Stimulated activated CD4-positive, alpha-beta T cell treated with anti-CD3 and anti-CD28 coated beads, Interleukin-2, amount 100 ng/mL, for 48 hours (primary cell): ENCODE data around the gene SDF2L1.

Source experiments
- DNase-seq, 2 donors: peaks; one replicate each; pipeline ENCODE4 v3.0.0-alpha.2; 2020

SDF2L1 gene

DNA sequence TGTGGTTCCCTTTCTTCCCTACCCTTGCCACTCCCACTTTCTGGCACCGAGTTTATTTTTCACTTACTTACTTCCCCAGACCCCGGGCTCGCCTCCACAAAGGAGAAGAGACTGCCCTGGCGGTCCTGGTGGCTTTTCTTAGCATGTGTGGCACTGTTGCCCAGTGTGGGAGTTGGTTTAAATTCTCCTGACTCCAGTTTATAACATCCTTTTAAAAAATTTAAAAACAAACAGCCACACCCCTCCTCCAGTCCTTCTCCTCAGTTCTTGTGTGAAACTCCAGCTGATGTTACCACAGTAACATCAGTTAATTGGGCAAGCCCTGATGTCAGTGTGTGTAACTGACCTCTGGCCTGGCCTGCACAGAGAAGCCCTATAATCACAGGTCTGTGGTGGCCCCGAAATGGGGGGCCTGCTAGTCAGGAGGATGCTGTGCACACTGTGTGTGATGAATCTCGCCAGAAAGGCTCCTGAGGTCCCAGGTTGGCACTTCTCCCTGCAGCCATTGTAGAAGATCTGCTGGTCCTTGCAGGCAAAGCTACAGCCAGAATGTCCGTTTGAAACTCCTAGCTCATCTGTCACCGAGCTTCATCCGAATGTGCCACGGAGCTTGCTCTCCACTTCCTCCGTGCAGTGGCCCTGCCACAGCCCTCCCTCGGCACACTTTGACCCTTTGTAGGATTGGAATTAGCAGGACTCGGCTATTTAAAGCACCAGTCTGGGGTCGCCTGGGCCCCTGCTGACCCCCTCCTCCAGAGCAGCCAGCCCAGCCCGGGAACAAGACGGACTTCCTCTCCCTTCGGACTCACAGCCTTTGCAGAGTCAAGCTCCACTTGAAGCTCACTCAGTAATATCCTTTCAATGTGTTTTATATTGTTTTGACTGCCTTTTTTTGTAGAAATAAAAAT, 19.8 kb upstream of the SDF2L1 start:
- DNase-seq = no peak

DNA sequence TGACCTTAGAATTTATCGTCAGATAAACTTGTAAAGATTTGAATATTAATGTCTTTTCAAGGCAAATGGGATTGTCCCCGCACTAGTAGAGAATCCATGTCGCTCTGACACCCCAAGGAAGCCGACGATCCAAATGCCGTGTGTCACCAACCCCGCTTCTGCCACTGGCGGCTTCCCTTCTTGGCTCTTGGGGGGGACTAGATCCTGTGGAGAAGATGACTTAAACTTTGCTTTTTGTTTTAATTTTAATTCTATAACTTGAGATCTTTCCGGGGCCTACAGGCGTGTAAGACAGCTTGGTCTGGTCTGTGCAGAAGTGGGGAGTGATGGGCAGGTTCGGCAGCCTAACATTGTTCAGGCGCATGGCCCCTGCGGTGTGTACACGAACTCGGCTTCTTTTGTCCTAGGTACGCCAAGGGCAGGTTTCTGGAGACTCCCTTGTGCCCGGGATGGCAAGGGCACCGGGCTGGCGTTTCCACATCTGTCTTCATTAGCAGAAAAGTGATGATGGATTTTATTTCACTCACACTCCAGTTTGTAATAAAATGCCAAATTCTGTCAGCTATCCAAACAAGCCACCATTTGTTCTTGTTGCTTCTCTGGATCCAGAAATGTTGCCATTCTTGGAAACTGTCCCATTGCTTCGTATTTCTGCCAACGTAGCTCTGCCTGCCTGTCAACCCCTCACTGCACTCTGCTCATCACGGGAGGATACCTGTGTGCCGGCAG, 19.0 kb upstream of the SDF2L1 start:
- DNase-seq = no peak

DNA sequence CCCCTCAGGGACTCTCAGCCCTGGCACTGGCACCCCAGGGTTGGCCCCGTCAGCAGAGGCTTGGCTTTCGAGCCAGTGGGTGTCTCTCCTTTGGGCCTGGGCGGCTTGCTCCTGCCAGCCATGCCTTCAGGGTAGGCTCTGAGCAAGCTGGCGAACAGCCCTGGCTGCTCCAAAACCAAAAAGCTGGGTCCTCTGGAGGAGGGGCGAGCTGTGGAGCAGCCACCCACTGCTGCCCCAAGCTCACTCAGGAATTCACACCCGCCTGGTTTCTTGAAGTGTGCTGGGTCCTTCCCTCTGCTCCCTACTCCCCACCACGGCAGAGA, 18.5 kb upstream of the SDF2L1 start:
- no peak for DNase-seq

DNA sequence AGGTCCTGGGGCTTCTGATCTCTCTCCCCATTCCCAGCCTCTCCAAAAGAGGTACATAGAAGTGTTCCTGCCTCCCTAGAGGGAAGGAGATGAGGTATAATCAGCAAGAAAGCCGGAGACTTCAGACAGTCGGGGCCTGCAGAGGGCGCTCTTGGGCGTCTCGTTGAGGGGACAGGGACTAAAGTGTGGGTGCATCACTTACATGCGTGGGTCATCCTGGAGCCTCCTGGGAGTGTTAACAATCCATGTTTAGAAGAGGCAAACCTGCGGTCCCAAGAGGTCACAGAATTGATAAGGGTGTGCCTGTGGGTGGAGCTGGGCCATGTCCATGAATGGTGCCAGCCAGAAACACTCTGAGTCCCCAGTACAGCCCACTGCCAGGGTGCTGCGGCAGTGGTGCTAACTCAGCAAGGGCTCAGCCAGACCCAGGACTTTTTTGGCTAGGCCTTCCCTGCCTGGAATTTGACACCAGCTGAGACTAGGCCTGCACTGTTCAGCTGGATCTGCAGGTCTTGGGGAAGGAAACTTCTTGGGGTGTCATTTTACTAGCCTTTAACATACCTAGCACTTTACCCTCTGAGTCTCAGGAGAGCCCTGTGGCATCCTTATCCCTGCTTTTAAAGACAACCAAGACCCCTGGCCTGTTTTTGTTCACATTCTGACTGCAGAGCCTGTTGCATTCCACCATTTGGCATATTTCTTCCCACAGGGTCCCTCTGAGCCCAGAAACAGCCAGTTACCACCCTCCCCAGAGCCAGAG, 17.8 kb upstream of the SDF2L1 start:
- DNase-seq = peak; percentile 55

DNA sequence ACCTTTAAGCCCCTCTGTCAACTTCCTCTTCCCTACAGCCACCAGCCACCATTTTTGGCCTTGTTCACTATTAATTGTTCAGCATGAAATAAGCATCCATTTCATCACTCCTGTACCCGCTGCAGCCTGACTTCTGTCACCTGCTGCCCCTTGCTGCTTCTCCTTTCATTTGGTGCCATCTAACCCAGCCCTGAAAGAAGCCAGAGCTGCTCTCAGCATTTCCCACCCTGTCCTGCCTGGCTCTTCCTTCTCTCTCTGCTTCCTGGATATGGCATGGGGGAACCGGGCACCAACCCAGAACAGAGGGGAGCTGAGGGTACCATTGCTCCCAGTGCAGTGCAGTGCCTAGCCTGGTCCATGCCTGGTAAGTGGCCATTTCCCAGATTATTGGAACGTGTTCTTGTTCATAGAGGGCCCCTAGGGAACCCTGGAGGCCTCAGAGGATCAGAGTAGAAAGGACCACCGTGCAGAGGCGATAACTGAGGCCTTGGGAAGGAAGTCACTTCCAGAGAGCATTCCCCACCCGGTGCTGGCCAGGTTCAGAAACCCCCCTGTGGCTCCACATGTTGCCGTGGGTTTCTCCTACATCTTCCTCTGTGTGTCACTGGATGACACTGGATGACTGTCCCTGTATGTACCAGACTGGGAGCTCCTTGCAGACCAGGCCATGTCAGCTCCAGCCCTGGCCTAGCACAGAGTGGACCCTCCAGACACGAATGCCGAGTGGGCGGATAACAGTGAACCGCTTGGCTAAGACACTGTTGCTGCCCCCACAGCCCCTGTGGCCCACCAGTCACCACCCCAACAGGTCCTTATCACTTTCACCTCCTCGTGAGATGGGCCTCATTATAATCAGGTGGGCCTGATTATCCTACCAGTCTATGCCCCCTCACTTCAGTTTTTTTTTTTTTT, 17.0 kb upstream of the SDF2L1 start:
- no peak for DNase-seq

DNA sequence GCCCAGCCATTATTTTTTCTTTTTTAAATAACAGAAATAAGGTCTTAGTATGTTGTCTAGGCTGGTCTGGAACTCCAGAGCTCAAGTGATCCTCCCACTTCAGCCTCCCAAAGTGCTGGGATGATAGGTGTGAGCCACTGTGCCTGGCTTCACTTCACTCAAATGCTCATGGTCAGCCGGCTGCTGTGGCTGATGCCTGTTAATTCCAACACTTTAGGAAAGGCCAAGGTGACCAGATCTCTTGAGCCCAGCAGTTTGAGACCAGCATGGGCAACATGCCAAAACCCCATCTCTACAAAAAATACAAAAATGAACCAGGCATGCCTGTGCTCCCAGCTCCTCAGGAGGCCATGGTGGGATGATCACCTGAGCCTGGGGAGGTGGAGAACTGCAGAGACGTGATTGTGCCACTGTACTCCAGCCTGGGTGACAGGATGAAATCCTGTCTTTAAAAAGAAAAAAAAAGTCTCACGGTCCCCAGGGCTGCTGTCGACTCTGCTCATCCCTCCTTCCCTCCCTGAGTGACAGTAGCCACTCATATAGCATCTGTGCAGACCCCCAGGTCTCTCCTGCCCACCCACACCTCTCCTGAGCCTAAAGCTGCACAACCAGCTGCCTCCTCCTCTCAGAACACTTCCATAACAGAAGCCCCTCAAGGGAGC, 15.9 kb upstream of the SDF2L1 start:
- DNase-seq = no peak

DNA sequence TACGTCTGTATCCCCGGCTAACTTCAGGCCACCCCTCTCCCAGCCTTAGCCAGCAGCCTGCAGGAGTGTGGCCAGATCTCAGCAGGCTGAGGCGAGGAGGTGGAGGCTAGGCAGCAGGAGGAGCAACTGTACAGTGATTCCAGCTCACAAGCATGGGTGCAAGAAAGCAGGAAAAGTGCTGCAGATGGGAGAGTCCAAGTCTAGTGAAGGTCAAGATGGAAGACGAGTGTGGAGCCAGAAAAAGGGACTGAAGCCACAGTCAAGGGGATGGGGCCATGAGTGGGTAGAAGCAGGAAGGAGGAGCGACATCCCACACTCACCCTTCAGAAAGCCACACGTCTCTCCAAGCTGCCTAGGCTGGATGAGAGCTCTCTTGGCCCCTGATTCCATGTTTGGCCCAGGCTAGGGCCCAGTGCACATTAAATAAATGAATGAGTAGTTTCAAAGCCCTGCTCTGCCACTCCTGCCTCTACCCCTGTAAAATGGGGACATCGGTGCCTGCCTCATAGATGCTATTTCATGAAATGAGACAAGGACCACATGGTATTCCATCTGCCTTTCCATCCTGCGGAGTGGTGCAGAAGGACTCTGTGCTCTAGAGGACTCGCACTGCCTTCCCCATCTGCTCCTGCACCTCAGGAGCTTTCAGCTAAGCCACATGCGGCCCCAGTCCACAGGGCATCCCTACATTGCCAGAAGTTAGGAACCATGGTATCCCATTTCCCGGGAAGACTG, 15.2 kb upstream of the SDF2L1 start:
- no peak for DNase-seq

DNA sequence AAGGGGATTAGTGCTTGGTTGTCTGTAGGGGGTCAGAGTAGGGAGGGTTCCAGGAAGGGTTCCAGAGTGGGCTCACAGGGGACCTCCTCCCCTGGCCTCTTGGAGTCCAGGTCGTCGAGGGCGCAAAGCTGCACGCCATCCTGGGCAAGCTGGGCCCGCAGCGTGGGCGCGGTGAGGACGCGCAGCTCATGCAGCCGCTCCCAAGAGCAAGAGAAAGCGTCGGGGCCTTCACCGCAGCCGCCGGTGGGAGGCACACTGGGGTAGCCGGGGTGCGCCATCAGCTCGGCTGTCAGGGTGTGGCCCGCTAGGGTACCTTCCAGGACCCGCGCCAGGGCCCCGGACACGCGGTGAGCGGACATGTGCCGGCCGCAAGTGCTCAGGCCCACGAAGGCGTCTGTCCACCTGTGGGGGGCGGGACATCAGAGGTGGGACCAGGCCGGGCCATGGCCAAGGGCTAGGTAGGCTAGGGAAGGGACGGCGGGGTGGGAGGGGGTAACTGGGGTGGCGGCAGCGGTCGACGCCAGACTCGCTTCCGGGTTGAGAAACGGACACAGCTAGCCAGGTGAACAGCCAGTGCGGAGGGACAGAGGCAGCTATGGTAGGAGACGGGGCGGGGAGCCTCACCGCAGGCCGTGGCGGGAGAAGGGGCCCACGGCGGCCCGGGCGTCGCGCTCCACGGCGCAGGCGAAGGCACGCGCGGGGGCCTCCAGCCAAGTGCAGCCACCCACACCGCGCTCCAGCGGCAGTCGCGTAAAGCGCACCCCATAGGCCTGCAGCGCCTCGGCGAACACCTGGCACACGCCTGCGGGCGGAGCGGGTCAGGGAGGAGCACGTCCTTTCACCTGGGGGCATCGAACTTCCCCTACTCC, 13.5 kb upstream of the SDF2L1 start:
- DNase-seq = no peak

DNA sequence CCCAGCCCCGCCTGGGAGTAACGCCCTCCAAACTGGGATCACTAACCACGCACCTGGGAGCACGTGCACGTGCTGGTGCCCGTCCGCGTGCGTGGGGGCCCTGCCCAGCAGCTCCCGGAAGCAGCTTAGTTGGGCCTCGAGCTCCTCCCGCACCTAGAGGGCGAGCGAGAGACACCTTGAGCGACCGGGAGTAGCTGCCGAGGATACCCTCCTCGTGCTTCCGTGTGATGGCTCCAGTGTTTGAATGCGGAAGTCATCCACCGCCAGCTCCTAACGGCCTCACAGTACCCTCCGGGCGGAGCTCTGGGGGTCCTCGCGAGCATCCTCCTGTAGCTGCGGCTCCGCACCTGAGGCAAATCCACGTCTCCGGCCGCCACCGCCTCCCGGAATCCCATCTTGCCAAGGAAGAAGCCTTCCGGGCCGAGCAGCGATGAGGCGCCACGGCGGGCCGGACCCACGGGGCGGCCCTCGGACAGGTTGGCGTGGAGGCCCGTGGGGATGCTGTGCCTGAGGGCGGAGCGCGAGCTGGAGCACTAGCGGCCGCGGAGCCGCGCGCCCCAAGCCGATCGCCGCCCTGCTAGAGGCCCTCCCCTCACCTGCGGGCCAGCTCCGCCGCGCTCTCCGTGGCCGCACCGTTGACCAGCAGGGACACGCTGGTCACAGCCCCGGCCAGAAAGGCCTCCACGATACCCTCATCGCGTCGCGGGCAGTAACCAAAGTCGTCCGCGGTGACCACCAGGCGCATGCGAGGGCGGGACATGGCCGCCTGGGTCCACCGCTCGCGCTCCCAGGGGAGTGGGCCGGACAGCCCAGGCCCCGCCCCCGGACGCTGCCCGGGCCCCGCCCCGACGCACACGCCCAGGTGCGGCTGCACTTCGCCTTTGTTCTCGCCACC, 12.6 kb upstream of the SDF2L1 start, which contains the start of gene YDJC:
Gene YDJC (minus strand): TSS at position 768 of the 895 bp plus-strand sequence. CDS start 8 bp downstream, at position 760.
- DNase-seq = peak; percentile 97

DNA sequence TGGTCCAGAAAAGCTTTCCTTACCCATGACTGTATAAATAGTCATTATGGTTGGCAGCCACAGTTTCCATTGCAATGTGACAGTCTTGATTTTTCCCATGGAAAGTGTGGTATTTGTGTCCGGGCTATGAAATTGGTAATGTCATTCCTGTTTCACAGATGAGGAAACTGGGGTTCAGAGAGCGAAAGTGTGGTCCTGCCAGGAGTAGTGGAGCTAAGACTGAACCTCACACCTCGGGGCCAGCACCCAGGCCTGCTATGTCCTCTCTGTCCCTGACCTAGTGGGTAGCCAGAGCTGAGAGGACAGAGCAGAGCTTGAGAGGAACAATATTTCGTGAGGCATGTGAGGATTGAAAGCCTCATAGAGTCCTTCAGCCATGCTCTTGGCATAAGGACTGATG, 11.1 kb upstream of the SDF2L1 start:
- DNase-seq = no peak

DNA sequence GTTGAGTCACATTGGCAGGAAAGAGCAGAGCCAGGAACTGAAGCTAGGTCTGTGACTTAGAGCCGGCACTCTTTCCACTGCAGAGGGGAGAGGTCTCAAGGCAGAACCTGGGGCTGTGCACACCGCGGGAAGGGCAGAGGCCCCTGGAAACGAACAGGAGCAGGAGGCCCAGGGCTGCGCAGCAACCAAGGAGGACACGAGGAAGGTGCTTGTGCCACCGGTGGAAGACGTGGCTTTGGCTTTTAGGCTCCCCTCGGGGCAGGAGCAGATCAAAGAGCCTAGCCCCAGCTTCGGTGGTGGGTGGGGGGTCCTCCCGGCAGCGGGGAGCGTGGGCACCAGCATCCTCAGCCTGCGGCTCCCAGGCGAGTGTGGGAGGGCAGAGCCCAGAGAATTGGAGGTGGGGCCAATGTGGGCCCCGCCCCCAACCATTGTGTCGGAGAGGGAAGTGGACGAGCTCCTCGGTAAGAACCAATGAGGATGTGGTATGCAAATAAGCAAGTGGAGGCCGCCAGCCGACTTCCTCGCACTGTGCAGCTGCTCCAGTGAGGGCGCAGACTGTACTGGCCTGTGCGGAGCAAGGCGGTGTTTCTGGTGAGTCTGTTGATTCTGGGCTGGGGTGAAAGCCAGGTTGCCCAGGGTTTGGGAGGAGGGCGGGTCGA, 9.7 kb upstream of the SDF2L1 start, which contains the start of gene CCDC116:
Gene CCDC116 (plus strand): TSS at position 524 of the 659 bp plus-strand sequence. CDS start 422 bp downstream, outside the sequence.
- peak in 1 of 2 donors; percentile 63 for DNase-seq

DNA sequence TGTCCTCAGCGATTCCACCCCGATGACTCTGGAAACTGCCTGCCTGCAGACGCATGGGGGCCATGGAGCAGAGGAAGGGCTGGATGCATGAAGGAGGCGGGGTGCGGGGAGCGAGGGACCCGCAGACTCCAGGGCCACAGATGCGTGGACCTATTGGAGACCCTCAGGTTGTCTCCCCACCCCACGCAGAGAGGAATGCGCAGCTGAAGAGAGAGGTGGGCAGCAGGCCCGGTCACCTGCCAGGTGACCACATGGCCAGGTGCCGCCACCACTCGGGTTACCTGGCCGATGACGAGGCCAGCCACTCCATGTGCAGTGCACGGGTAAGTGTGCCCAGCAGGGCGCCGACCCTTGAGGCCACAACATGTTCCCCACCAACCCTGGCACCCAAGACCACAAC, 9.2 kb upstream of the SDF2L1 start:
- no peak for DNase-seq

DNA sequence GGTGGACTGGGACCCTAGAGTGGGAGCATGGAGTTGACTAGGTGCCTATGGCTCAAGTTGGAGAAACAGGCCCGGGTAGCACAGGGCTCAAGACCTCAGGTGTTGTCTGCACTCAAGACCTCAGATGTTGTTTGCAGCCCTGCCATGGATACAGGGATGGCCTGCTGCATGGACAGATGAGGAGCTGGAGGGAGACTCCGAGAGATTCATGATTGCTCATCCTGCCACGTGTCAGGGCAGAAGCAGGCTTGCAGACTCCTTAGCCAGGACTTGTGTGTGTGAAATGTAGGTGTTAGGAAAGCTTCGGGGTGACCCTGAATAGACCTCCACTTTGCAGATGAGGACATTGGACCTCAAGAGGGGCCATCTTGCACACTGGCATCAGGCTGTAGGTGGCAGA, 8.6 kb upstream of the SDF2L1 start:
- DNase-seq = no peak

DNA sequence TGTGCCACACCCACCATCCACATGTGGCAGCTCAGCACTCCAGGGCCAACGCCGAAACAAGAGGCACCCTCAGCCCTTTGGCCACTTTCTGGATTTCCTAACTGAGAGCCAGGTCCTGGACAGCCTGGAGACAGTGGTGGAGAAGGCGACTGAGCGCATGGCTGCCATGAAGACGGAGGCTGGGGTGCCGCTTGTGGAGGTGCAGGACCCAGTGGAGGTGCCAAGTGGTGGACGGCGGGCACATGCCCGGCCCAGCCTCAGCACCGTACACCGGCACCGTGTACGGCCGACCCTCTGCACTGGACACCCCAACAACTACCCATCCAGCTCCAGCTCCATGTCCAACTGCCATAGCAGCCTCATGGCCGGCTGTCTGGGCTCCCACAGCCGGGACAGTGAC, 8.0 kb upstream of the SDF2L1 start:
- DNase-seq = no peak

DNA sequence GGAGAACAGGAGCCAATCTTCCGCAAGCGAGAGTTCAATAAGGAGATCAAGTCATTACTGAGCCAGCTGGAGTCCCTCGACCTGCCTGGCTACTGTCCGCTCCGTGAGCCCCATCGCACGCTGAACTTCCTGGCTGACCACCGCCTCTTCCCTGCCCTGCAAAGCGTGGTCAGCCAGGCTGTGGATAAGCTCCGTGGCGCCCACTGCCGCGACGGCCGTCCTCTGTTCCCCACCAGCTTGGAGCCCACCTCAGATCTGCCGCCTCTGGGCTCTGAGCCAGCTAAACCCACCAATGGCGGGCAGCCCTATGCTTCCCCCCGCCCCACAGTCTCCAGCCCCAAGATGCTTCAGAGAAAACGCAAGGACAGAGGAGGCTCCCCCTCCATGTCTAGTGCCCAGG, 7.3 kb upstream of the SDF2L1 start:
- no peak for DNase-seq

DNA sequence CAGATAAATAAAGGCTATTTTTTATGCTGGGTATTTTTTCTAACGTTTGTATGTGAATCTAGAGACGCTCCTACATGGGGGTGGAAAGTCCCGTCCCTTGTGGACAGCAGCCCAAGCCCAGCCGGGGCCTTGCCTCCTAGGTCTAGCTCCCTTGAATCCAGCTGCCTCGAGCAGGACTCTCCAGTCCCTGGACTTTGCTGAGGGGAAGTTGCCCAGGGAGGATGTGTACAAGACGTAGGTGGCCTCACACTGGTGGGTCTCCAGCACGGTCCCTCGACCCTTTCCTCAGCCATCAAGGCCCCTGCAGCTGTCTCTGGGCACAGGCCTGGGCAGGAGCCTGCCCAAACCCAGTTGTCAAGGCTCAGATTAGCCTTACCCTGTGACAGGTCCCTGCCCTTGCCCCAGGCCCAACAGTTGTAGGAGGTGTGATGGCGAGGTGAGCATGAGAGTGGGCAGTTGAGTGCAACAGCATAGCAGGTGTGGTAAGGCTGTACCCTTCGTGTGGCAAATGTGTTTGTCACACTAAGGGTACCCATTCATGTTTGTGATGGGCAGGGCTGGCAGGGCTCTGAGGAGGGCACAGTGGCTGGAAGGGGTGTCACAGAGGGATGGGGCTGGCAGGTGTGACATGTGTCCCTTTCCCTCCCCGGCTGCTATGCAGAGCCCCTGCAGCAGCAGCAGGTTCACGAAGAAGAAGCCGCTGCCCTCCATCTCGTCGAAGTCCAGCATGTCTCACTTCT, 6.2 kb upstream of the SDF2L1 start:
- no peak for DNase-seq

DNA sequence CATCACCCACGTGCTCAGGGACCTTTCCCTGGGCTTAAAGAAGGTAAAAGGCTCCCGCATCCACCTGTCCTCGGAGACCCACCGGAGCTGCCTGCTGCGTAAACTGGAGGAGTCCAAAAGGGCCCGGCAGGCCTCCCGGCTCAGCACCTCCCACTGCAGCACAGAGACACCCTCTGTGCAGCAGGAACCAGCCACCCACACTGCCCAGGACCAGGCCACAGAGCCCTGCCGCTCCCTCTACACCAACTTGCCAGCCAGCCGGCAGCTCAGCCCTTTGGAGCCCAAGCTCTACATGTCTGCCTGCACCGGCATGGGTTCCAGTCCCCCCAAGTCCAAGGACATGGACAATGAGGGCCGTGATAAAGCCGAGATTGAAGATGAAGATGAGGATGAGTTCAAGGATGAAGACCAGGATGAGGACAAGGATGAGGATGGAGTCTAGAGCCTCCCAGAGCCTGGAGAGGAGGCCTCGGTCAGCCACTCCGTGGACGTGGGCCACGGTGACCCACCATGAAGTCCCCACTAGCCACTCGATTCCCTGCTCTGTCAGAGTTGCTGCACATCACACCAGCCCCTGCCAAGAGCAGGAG, 5.4 kb upstream of the SDF2L1 start:
- no peak for DNase-seq
